SK-N-MC (cell line): ENCODE measurements around the gene RNF144B.
"Not testable (repeated sequence)": the region's sequence is repeated elsewhere in the genome, so short reads cannot be mapped to it uniquely, and the experiment has no call there.

ENCODE experiments used
- EZH2 ChIP-seq: fragments of 200-600 bp; sonication (generic); IDR thresholded peaks from one replicate; pipeline ENCODE4 v1.6.1; 2017; ENCODE audit warnings: antibody characterized with exemption
- POLR2AphosphoS5 ChIP-seq: IDR thresholded peaks from 2 replicates; pipeline ENCODE4 v1.6.1; 2012; ENCODE audit warnings: mild to moderate bottlenecking, low read depth, low read length, borderline replicate concordance

- TF ChIP-seq EZH2, POLR2AphosphoS5: not testable (repeated sequence)
Measured at GRCh38 chr6:18404965-18405364, 17.8 kb downstream of the RNF144B start.
